Esophagus mucosa (tissue), 1 donor: ENCODE results near the gene CCDC47. TPM values are rescaled to one million over a fixed set of nuclear protein-coding genes. Genes with fewer than 3 reads are reported as not detected.

ENCODE experiments used
- ATAC-seq: fragments of 200-7000 bp; cut with Tn5 transposase; one replicate; pipeline ENCODE4 v1.9.1; 2020
- total RNA-seq: library from RNA; stranded (reverse); gene quantifications from one replicate; pipeline ENCODE4 v1.2.4, GENCODE V29; 2023
- donor health status: DM: yes; HTN: yes; CAD: no.

CCDC47 gene
- total RNA-seq, 1 donor from 2014 or later, result 50.6 TPM

DNA sequence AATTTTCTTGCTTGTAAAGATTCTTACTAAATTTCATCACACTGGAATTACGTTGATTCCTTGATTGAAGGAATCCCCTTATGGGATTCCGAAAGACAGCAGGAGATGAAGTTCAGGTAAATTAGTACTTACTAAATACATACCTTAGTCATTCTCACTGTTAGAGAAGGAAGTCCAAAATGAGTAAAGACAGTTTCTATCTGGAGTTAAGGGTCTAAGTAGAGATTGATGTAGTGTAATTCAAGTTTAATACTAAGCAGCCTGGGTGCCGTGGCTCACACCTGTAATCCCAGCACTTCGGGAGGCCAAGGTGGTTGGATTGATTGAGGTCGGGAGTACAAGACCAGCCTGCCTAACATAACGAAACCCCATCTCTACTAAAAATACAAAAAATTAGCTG is 10.1 kb upstream of the CCDC47 start:
- no peak for ATAC-seq

DNA sequence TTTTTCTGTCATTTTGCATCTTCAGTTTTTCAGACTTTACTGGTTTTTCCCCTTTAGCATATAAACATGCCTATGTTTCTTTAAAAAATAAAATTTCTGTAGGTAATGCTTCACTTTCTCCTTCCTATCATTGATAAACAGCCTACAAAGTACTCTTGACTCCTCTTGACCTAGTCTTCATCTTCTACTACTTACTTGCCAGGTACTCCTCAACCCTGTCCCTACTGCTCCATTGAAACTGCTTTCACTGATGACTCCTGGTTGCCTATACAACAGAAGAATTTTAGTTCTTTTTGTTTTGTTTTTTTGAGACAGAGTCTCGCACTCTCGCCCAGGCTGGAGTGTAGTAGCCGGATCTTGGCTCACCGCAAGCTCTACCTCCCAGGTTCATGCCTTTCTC is 7.5 kb upstream of the CCDC47 start:
- no peak for ATAC-seq

DNA sequence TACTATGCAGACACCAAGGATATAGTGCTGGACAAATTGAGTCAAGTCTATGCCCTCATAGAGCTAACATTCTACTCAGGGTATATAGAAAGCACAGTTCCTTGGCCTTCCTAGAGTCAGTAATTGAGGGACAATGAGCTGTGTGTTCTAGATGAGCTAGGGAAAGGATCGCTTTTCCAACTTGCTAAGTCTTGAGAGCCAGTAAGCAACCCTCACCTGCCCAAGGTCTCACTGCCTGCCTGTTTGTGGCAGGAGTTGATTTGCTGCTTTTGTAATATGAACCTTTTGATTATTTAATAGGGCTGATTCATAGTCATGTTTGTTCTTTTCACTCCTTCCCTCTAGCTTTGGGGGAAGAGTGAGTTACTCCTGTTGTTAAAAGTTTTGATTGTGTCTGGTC is 7.1 kb upstream of the CCDC47 start:
- peak; percentile 74 for ATAC-seq

DNA sequence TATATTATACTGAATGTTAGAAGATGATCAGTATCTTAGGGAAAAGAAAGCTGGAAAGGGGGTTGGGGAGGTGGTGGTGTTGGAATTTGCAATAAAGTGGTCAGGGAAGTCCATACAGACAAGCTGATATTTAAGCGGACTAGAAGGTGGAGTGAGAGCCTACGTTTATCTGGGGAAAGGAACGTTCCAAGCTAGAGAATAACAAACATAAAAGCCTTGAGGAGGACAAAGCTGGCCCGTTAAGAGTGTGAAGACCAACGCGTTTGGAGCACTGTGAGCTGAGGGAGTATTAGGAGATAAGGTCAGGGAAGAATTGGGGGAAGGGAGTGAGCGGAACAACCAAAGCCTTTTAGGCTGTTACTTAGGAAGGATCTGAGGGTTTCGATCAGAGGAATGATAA is 2.0 kb upstream of the CCDC47 start:
- no peak for ATAC-seq

DNA sequence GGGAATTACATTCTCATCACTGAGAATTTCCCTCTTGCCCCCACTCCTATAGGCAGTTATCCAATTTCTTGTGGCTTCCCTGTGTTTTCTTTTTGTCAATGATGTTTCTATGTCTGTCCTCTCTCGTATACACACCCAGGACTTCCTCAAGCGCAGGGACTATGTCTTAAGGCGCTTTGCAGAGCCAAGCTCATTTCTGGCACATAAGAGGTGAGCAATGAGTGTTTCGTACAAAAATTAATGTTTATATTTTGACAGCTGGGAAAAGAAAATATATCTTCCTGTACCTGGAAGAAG is 1.5 kb upstream of the CCDC47 start:
- ATAC-seq, result no peak

DNA sequence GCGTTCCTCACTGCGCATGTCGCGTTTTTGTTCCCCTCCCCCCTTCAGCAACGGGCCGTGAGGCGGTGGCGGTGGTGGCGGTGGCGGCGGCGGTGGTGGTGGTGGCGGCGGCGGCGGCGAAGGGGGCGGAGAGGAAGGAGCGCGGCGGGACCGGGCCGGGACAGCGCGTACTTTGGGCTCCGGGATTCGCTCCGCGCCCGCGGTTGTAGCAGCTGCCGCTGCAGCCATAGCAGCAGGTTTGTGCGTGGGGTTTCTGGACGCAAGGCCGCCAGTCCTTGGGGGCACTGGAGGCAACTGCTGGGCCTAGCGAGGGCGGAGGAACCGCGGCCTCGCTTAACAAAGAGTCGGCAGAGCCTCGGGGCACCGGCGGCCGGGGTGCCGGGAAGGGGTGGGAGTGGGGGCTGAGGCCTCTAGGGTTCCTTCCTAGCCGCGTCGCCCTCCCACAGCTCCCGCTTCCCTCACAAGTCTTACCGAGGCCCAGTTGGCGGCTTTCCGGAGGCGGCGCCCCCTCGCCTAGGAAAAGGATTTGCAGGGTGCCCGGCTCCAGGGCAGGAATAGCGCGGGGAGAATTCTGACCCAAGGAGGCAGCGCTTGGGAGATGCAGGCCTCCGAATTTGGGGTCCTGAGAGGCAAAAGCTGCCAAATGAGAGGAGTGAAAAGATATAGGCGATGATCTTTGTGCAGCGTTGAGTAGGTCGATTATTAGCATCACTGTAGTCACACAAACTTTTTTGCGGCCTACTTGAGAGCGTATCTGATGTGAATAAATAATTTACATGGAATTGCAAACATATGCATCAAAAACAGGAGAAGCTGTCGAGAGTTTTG is 958 bp upstream of the CCDC47 start, which contains the start of gene DDX42:
Gene DDX42, plus strand, starts transcription at position 30 of the 828 bp plus-strand sequence. CDS start 12,880 bp downstream, outside the sequence.
- peak; percentile 5 for ATAC-seq

DNA sequence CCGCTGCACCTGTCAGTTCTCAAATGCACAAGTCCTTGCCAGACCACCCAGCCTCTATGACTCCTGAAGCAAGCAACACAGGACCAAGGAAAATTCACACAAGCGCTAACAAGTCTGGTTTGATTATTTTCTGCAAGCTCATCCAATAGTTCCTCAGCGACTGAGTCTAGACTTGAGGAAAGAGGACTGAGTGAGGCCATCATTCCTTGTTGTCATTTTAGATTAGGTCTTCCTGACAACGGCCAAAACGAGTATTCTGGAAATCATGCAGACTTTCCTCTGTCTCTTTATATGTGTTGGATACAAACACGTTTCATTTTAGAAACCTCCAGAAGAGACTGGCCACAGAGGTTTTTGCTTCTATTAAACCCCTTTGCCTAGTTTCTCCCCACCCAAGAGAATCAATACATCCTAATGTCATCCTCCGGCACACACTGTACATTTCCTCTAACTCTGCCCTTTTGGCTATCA is 561 bp downstream of the CCDC47 start:
- ATAC-seq, result no peak

DNA sequence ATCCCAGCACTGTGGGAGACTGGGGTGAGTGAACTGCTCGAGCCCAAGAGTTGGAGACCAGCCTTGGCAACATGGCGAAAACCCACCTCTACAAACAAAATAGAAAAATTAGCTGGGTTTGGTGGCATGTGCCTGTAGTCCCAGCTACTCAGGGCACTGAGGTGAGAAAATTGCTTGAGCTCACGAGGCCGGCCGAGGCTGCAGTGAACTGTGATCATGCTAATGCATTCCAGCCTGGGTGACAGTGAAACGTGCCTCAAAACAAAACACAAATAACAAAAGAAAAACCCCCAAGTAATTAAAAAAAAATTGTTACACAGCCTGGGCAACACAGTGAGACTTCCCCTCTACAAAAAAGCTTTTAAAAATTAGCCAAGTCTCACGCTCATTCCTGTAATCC is 5.0 kb downstream of the CCDC47 start:
- no peak for ATAC-seq

DNA sequence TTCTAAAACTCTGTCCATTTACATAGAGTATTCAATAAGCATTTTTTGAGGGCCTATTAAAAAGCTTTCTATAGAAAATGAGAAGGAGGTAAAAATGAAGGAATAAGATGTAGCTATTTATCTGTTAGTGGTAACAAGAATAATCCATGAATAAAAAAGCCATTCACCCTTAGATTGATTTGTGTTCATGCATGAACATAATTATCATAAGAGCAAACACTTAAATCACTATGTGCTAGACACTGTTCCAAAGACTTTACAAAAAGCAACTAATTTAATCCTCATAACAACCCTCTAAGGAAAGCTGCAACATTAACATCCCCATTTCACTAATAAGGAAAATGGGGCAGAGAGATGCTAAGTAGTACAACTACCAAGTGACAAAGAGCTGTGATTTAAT is 6.6 kb downstream of the CCDC47 start:
- ATAC-seq, result no peak

DNA sequence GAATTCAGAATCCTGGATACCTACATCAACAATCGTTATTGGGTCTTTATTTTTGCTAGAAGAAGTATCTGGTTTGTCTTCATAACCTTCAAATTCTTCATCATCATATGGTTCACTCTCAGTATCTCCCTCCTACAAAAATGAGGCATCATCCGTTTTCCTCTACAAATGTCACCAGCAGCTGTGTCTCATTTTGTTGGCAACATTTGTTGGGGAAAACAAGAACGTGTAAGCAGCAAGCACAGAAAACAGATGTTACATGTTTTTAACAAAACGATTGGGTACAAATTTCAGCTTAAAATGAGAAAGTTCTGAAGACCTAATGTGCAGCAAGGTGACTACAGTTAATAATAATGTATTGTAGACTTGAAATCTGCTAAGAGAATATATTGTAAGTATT is 8.7 kb downstream of the CCDC47 start:
- ATAC-seq, result no peak

DNA sequence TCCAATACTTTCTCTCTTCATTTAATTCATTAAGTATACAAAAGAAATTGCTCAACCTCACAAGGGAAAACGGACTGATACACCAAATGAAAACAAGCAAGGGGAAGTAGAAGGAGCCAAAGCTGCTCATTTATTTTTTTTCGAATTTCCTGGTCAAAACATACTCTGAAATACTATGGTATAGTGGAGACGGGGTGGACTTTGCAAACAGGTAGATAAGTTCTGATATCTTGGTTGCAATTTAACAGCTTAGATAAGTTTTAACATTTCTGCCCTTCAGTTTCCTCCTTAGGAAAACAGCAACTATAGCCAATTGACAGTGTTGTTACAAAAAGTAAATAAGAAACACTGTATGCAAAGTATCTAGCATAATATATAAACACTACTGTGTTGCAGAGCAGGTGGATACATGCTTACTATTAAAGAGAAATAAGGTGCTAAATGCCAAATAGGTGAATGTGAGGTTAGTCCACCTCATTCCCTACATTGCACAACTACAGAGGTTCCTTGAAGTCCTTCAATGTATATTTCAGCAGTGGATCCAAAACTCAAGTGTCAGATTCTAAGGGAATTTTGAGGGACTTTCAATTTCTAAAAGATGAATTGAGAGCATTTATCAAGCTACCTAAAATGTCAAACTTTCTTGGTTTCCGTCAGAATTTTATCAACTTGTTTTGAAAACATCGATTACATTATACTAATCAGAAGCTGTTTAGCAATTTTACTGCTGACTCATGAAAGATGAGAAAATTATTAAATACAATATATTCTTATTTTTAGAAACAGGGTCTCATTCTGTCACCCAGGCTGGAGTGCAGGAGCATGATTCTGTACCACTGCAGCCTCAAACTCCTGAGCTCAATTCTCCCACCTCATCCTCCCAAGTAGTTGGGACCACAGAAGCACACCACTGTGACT is 11.0 kb downstream of the CCDC47 start:
- no peak for ATAC-seq

DNA sequence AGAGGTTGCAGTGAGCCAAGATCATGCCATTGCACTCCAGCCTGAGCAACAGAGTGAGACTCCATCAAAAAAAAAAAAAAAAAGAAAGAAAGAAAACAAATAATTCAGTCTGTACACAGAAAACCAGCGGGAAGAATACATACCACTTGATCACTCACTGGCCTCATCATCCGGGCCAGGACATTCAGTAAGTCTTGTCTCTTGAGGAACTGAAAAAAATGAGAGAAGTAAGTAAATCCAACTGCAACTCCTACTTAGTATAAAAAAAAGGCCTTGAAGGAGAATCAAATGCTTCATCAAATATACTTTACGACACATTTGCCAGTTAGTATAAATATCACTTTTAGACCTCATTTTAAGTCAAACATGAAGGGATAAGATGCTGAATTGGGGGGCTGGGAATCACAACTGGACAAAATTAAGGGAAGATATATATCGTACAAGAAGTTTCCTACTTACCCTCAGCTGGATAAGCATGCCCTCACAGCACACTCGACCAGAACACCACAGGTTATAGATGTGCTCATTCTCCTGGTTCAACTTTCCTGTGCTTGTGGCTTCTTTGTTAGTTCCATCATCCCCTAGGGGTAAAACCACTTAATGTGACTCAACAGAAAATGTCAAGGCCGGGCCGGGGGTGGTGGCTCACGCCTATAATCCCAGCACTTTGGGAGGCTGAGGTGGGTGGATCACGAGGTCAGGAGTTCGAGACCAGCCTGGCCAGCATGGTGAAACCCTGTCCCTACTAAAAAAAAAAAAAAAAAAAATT is 12.4 kb downstream of the CCDC47 start:
- no peak for ATAC-seq

DNA sequence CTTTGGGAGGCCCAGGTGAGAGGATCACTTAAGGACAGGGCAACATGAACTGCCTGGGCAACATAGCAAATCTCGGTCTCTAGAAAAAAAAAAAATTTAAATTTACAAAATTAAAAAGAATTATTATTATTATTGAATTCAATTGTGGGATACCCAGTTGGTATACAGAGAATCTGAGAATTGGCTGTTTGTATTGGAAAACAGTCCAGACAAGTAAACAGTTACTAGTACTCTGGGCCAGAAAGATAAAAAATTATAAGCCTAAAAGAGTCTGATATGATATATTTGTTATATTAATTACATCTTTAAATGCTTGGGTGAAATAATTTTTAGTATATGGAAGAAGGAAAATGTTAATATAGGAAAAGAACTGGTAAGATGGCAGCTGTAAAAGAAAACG is 15.0 kb downstream of the CCDC47 start:
- no peak for ATAC-seq

DNA sequence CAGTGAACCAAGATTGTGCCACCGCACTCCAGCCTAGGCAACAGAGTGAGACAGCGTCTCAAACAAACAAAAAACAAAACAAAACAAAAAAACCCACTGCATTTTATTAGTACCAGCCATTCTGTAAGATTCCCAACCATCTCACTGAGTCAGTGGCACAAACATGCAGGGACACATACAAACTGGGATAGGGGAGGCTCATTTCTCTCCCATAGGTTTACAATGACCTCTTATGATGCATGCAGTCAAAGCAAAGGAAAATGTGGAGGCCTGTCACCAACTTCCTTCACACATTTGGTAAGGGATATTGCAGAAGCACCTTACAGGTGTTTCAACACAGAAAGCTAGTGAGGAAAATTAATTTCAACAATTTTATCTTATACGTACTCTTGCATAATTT is 19.4 kb downstream of the CCDC47 start:
- no peak for ATAC-seq

DNA sequence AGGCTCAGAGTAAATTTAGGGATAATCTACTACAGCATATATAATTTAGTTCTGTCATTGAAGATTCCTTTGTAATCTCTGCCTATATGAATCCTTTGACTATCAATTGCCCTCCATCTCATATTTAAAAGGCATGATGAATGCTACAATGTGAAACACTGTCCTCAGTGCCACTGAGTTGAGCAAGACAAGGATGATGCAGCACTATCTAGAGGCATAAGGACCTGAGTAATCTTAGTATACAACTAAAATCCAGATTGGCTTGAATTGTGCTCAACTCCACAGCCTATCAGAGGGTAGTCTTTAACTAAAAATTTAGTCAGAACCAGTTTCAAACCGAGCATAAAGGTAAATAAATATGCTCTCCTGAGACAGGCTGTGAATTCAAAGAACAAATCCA is 20.2 kb downstream of the CCDC47 start:
- ATAC-seq, result no peak

DNA sequence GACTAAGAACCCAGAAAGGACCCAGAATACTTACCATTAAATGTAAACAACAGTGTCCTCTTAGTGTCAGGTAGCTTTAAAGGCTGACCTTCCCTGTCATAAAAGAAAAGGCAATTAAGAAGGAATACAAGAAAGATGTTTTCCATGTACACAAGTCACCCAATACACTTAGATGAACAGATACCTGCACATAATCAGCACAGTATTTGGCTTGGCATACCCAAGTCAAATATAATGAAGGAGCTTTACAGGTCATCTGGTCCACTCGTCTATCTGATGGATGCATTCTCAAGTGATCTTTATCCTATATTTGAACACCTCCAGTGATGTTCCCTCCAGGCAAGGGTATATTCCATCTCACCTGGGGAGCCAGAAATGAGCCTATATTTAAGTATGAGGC is 20.7 kb downstream of the CCDC47 start:
- no peak for ATAC-seq

DNA sequence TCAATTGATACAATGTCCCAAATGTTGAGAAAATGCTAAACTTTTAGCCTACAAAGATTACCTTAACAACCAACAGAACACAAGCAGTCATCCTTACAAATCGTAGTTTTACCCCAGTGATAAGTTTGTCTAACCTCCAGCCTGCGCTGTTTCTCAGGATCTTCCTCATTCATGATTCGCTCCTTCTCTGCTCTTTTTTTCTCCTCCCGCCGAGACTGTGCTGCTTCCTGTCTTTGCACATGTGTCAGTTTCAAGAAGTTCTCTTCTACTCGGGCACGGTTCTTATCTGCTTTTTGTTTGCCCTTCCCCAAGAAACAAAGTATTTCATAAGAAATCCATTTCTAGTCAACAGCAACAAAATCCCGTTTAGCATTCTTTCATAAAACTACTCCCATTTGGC is 21.6 kb downstream of the CCDC47 start:
- no peak for ATAC-seq

DNA sequence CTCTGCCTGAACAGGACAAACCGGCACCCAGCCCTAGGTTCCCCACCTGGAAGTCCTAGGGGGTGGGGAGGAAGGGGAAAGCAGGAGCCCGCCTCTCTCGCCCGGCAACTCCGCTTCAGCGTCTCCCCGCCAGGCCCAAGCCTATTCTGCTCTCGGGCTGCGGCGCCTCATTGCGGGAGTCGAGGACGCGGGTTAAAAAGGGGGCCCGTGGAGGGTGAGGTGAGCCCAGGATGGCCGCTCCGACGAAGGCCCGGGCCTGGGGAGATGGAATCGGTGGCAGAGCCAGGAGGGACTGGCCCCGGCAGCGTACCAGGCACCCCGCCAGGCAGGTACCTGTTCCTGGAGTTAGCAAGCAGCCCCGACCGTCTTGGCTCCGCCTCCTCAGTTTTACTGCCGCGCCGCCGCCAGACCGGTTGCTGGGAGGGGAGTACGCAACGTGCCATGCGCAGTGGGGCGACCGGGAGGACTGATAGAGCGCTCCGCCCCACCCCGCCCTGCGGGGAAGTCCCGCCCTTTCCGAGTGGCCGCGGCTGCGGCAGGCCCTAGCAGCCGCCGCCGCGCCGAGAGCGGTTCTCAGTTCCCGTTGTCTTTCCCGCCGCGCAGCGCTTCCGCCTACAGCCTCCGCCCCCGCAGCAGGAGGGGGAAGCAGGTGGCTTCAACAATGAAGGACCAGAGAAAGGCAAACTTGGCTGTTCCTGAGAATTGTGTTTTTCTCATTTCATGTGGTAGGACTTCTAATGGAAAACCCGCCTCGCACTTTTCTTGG is 31.8 kb downstream of the CCDC47 start, which contains the start of gene STRADA:
Gene STRADA, minus strand, starts transcription at position 392 of the 766 bp plus-strand sequence. CDS start 13,430 bp downstream, outside the sequence.
- peak; percentile 98 for ATAC-seq

DNA sequence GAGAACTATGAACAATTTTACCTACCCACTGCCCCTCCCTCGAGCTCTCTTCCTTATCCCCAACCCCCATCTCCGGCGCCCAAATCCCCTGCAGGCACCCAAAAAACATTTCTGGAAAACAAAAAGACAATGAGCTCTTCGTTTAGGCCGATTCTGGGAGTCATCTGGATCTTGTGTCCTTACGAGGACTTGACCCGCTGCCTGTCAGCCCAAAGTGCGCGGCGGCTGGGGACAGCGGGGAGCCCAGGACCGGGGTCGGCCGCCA is 32.3 kb downstream of the CCDC47 start:
- no peak for ATAC-seq

DNA sequence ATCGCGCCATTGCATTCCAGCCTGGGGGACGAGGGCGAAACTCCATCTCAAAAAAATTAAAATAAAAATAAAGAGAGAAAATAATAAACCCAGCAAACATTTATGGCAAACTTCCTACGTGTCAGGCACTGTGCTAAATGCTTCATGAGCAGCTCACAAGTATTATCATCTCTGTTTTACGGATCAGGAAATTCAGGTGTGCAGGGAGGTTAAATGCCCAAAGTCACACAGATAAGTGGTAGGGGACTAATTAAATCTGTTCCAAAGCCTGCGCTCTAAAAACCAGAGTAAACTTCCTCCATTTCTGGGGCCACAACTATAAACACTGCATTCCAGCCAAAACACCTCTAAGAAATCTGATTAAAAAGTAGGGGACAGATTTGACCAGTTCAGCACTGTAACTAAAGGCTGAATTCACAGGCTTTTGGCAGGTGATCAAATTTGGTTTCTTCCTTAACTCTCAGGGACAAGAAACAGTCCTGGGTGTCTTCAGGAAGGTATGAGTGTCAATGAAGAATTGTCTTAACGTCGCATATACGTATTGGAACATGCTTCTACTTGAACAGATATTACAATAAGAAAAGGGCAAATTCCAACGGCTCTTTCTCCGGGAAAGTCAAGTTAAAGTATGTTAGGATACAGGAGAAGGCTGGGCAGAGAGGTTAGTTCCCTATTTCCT is 32.8 kb downstream of the CCDC47 start:
- ATAC-seq, result no peak

DNA sequence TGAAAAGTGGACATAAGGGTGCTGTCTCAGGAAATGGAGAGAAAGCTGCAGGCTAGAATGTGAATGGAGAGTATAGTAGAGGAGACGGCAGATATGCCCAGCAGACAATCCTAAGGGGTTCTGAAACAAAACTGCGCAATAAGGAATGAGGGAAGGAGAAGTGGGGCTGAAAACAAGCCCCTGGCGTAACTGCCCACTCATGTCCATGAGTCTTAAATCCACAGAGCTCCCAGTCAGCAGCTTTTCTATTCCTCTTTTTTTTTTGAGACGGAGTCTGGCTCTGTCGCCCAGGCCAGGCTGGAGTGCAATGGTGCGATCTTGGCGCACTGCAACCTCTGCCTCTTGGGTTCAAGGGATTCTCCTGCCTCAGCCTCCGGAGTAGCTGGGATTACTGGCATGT is 37.7 kb downstream of the CCDC47 start:
- ATAC-seq, result no peak

DNA sequence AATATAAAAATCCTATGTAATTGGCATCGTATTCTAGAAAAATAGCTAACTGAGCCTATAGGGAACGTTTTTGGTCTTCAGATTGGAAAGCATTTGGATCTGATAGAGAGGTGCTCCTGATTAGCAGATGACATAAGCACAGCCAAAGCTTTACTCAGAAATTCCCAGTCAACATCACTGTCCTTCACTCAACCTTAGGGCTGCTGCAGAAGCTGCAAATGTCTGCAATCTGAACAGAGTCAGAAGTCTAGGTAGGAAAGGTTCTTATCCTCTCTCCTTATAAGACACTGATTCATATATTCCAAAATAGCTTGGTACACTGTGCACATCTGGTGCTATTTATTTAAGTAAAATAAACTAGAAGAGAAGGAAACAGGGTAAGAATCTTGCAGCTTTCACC is 51.0 kb downstream of the CCDC47 start:
- no peak for ATAC-seq
